OCI-LY7 (cell line): Measurements from ENCODE around the gene WNT2. TPM values are rescaled to one million over a fixed set of nuclear protein-coding genes. Genes with fewer than 3 reads are reported as not detected.

ENCODE experiments used
- BruUV-seq: library from RNA; stranded (reverse); fragments of 400-500 nt; replicated peaks from 2 replicates; lab custom pipeline; 2021; lab: Mats Ljungman, UMichigan
- CTCF ChIA-PET: fragments of 300-600 bp; sonication (Branson Sonifier 250); formaldehyde crosslinking; loops from one replicate; lab custom pipeline; 2022; ENCODE audit warnings: antibody characterized with exemption; ENCODE audit not compliant: unreplicated experiment; lab: Charles Lee
- POLR2A ChIA-PET: fragments of 300-600 bp; sonication (Branson Sonifier 250); formaldehyde crosslinking; loops from one replicate; lab custom pipeline; 2022; ENCODE audit warnings: antibody characterized with exemption; lab: Charles Lee
- DNase-seq: peaks from one replicate; pipeline ENCODE4 v3.0.0-alpha.2; 2015; ENCODE audit warnings: low spot score
- H2AFZ ChIP-seq: fragments of 200-600 bp; sonication (generic), shearing (Covaris generic); 2 replicates; pipeline ENCODE4 v1.6.1; 2014; ENCODE audit warnings: mild to moderate bottlenecking, antibody characterized with exemption, low read length, moderate library complexity
- H3K27ac ChIP-seq: fragments of 200-600 bp; sonication (generic); 2 replicates; pipeline ENCODE4 v1.5.1; 2014; ENCODE audit warnings: mixed run types, low read depth, mild to moderate bottlenecking, moderate library complexity, low read length, inconsistent platforms; ENCODE audit not compliant: poor library complexity, severe bottlenecking
- H3K36me3 ChIP-seq: fragments of 200-600 bp; sonication (generic); 2 replicates; pipeline ENCODE4 v1.6.1; 2014; ENCODE audit warnings: mild to moderate bottlenecking, antibody characterized with exemption, low read length, moderate library complexity, mixed read lengths; ENCODE audit not compliant: insufficient read depth
- H3K4me1 ChIP-seq: fragments of 200-600 bp; sonication (generic); 2 replicates; pipeline ENCODE4 v1.5.1; 2014; ENCODE audit warnings: mild to moderate bottlenecking, low read length; ENCODE audit not compliant: insufficient read depth, poor library complexity, severe bottlenecking
- H3K4me2 ChIP-seq: fragments of 200-600 bp; sonication (generic); 2 replicates; pipeline ENCODE4 v1.6.1; 2014; ENCODE audit warnings: mild to moderate bottlenecking, low read length
- H3K4me3 ChIP-seq: fragments of 200-600 bp; sonication (generic); 2 replicates; pipeline ENCODE4 v1.5.1; 2014; ENCODE audit warnings: mild to moderate bottlenecking, low read depth, low read length; ENCODE audit not compliant: poor library complexity, severe bottlenecking
- H3K79me2 ChIP-seq: fragments of 200-600 bp; sonication (generic); 2 replicates; pipeline ENCODE4 v1.6.1; 2016; ENCODE audit warnings: low read depth, mild to moderate bottlenecking, low read length, moderate library complexity, mixed read lengths; ENCODE audit not compliant: insufficient read depth
- H3K9me2 ChIP-seq: fragments of 200-600 bp; sonication (generic); 2 replicates; pipeline ENCODE4 v1.6.1; 2016; ENCODE audit warnings: mild to moderate bottlenecking, low read length, mixed read lengths; ENCODE audit not compliant: insufficient read depth
- H3K9me3 ChIP-seq: fragments of 200-600 bp; sonication (generic); 2 replicates; pipeline ENCODE4 v1.6.1; 2014; ENCODE audit warnings: mild to moderate bottlenecking, mixed run types, low read length, mixed read lengths
- H4K20me1 ChIP-seq: fragments of 200-600 bp; sonication (generic); 2 replicates; pipeline ENCODE4 v1.6.1; 2014; ENCODE audit warnings: mild to moderate bottlenecking, antibody characterized with exemption, low read length, moderate library complexity, mixed read lengths; ENCODE audit not compliant: insufficient read depth
- CTCF ChIP-seq: fragments of 200-600 bp; sonication (generic); conservative IDR thresholded peaks from 2 replicates; pipeline ENCODE4 v1.5.1; 2014; ENCODE audit warnings: mild to moderate bottlenecking, antibody characterized with exemption, low read length, moderate library complexity, mixed read lengths
- EZH2phosphoT487 ChIP-seq: fragments of 200-600 bp; sonication (generic); IDR thresholded peaks from 2 replicates; pipeline ENCODE4 v1.6.1; 2018; ENCODE audit warnings: low read depth, borderline replicate concordance, mild to moderate bottlenecking, mixed run types, antibody characterized with exemption, low read length, moderate library complexity, mixed read lengths
- intact Hi-C: fragments of 100-400 bp; cut with micrococcal nuclease; formaldehyde crosslinking; loops from one replicate; pipeline ENCODE4 v1.10.0; 2022; ENCODE audit not compliant: unreplicated experiment
- total RNA-seq, 2 experiments: library from RNA; depleted of rRNA in 1 of 2; stranded (reverse); fragments of >200 nt in 1 of 2; shearing (Covaris generic) in 1 of 2; gene quantifications; 2 replicates each; pipeline ENCODE4 v1.2.3, GENCODE V29; 2014 to 2022

The WNT2 gene
- total RNA-seq, 2 experiments from 2014 or later = not detected

GRCh38 chr7:117296066-117296465 lies 26.8 kb downstream of the WNT2 start:
- TF ChIP-seq EZH2phosphoT487 (no peak), CTCF (no peak)
- POLR2A ChIA-PET = no interaction called here
- H2AFZ ChIP-seq = no peak overlapping the region
- intact Hi-C loops = no loop called here
- H3K9me3 ChIP-seq = no peaks in the 10 kb centered on the region
- H3K4me2 ChIP-seq = no peak overlapping the region
- no peaks in the 10 kb centered on the region for H3K9me2 ChIP-seq
- no peaks in the 10 kb centered on the region for H4K20me1 ChIP-seq
- no peak overlapping the region for H3K4me3 ChIP-seq
- DNase-seq = no peak
- no TSS peak for BruUV-seq
- no peaks in the 10 kb centered on the region for H3K36me3 ChIP-seq
- no peaks in the 10 kb centered on the region for H3K79me2 ChIP-seq
- no peaks in the 10 kb centered on the region for H3K4me1 ChIP-seq
- CTCF ChIA-PET = no interaction called here
- no peak overlapping the region for H3K27ac ChIP-seq

DNA sequence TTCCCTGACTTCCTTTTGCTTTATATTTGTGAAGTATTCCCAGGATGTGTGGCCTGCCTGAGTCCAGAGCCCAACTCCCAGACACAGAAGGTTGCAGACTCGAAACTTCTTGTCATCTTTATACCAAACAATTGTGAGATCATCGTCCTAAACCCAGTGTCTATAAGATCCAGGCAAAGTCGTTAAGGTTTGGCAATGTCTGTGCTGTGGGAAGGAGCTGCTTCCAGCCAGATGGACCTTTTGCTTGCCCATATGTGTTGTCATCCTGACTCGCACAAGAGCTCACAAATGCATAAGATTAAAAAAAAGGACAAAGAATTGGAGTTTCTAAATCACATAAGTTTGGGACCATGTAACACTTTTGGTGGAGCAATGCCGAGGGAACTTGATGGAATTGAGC lies 37.0 kb downstream of the WNT2 start:
- H3K27ac ChIP-seq = no peak overlapping the region
- H3K9me2 ChIP-seq = no peaks in the 10 kb centered on the region
- DNase-seq = no peak
- intact Hi-C loops = no loop called here
- ChIA-PET CTCF (no interaction called here), POLR2A (interaction anchor here (0.7 kb wide), 1 partner anchor 109 kb away, joined by 3 read pairs; no protein-coding TSS in a partner anchor)
- no peaks in the 10 kb centered on the region for H3K36me3 ChIP-seq
- no peak overlapping the region for H3K4me2 ChIP-seq
- no peaks in the 10 kb centered on the region for H3K79me2 ChIP-seq
- H3K9me3 ChIP-seq = no peaks in the 10 kb centered on the region
- no TSS peak for BruUV-seq
- no peak overlapping the region for H3K4me3 ChIP-seq
- H3K4me1 ChIP-seq = no peaks in the 10 kb centered on the region
- H2AFZ ChIP-seq = no peak overlapping the region
- H4K20me1 ChIP-seq = no peaks in the 10 kb centered on the region
- TF ChIP-seq EZH2phosphoT487 (no peak), CTCF (no peak)

DNA sequence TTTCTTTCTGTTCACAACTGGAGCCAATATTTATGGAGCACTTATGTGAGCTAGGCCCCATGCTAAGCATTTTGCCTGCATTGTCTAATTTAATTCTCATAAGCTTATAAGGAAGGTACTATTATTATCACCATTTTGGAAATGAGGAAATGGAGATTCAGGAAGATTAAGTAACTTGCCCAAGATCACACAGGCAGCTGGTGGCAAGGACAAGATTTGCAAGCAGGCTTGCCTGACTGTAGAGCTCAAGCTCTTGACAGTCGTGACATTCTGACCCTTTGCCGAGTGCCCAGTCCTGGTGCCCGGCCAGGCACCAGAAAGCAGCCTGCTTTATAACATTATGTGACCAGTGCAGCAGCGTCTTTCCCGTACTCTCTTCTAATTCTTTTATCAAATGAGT lies 38.2 kb downstream of the WNT2 start:
- intact Hi-C loops = no loop called here
- Histone ChIP-seq H2AFZ (no peak overlapping the region), H3K9me3 (no peaks in the 10 kb centered on the region), H3K9me2 (no peaks in the 10 kb centered on the region), H3K4me2 (no peak overlapping the region), H3K4me1 (no peaks in the 10 kb centered on the region), H3K36me3 (no peaks in the 10 kb centered on the region), H3K4me3 (no peak overlapping the region), H3K79me2 (no peaks in the 10 kb centered on the region), H4K20me1 (no peaks in the 10 kb centered on the region), H3K27ac (no peak overlapping the region)
- ChIA-PET CTCF (no interaction called here), POLR2A (no interaction called here)
- TF ChIP-seq CTCF (no peak), EZH2phosphoT487 (no peak)
- no TSS peak for BruUV-seq
- DNase-seq = no peak
